OCI-LY7 (cell line): ENCODE measurements around the gene COL6A3.

Experiments
- EZH2phosphoT487 ChIP-seq: fragments of 200-600 bp; sonication (generic); IDR thresholded peaks from 2 replicates; pipeline ENCODE4 v1.6.1; 2018; ENCODE audit warnings: low read depth, borderline replicate concordance, mild to moderate bottlenecking, mixed run types, antibody characterized with exemption, low read length, moderate library complexity, mixed read lengths
- TF ChIP-seq, protein P1 (sequence below): fragments of 200-600 bp; sonication (generic); conservative IDR thresholded peaks from 2 replicates; pipeline ENCODE4 v1.5.1; 2014; ENCODE audit warnings: mild to moderate bottlenecking, antibody characterized with exemption, low read length, moderate library complexity, mixed read lengths

DNA sequence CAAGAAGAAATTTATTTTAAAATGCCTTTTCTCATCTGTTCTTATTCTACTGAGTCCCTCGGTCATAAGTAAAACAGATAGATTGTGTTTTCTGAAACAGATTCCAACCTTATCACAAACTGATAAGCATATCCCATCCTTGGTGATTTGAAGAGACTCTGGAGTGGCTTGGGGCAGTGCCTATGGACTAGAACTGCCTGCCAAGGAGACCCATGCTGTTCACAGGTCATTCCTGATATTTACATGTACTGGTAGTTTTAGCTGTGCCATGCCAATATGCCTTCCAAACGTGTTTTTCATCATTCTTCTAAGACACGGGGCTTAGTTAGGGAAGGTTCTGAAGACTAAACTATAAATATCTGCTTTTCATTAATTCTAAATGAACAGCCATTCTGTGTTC, 11.4 kb upstream of the COL6A3 start:
- TF ChIP-seq, protein P1, sequence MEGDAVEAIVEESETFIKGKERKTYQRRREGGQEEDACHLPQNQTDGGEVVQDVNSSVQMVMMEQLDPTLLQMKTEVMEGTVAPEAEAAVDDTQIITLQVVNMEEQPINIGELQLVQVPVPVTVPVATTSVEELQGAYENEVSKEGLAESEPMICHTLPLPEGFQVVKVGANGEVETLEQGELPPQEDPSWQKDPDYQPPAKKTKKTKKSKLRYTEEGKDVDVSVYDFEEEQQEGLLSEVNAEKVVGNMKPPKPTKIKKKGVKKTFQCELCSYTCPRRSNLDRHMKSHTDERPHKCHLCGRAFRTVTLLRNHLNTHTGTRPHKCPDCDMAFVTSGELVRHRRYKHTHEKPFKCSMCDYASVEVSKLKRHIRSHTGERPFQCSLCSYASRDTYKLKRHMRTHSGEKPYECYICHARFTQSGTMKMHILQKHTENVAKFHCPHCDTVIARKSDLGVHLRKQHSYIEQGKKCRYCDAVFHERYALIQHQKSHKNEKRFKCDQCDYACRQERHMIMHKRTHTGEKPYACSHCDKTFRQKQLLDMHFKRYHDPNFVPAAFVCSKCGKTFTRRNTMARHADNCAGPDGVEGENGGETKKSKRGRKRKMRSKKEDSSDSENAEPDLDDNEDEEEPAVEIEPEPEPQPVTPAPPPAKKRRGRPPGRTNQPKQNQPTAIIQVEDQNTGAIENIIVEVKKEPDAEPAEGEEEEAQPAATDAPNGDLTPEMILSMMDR = no peak
- TF ChIP-seq EZH2phosphoT487 = no peak
